SJSA1 (cell line): ENCODE data around the gene PHACTR1. TPM values are rescaled to one million over a fixed set of nuclear protein-coding genes. Genes with fewer than 3 reads are reported as not detected.
"Not testable (repeated sequence)": the region's sequence is repeated elsewhere in the genome, so short reads cannot be mapped to it uniquely, and the experiment has no call there.

Experiments used
- DNase-seq, 2 experiments: peaks; one replicate each; pipeline ENCODE4 v3.0.0-alpha.2; 2015 to 2020; ENCODE audit warnings: low spot score in 2 of 2, low read depth in 1 of 2
- H3K27ac ChIP-seq: fragments of 250-450 bp; sonication (Bioruptor Pico); 2 replicates; pipeline ENCODE4 v1.5.1; 2020; ENCODE audit warnings: mild to moderate bottlenecking, moderate library complexity
- H3K27me3 ChIP-seq: fragments of 250-450 bp; sonication (Bioruptor Pico); replicated peaks from 2 replicates; pipeline ENCODE4 v1.5.1; 2020; ENCODE audit warnings: mild to moderate bottlenecking, moderate library complexity
- H3K36me3 ChIP-seq: fragments of 250-450 bp; sonication (Bioruptor Pico); 2 replicates; pipeline ENCODE4 v1.5.1; 2020; ENCODE audit warnings: mild to moderate bottlenecking
- H3K4me1 ChIP-seq: fragments of 250-450 bp; sonication (Bioruptor Pico); replicated peaks from 2 replicates; pipeline ENCODE4 v1.6.1; 2021; ENCODE audit warnings: mild to moderate bottlenecking
- H3K4me3 ChIP-seq: fragments of 250-450 bp; sonication (Bioruptor Pico); 2 replicates; pipeline ENCODE4 v1.5.1; 2020; ENCODE audit warnings: mild to moderate bottlenecking
- H3K9me3 ChIP-seq: fragments of 250-450 bp; sonication (Bioruptor Pico); replicated peaks from 2 replicates; pipeline ENCODE4 v1.5.1; 2020; ENCODE audit warnings: mild to moderate bottlenecking
- total RNA-seq: library from RNA; depleted of rRNA; stranded (reverse); fragments of >200 nt; shearing (Covaris generic); gene quantifications from 2 replicates; pipeline ENCODE4 v1.2.3, GENCODE V29; 2014

PHACTR1 gene
- total RNA-seq, 1 experiment from 2014 or later = 0.37 TPM

DNA sequence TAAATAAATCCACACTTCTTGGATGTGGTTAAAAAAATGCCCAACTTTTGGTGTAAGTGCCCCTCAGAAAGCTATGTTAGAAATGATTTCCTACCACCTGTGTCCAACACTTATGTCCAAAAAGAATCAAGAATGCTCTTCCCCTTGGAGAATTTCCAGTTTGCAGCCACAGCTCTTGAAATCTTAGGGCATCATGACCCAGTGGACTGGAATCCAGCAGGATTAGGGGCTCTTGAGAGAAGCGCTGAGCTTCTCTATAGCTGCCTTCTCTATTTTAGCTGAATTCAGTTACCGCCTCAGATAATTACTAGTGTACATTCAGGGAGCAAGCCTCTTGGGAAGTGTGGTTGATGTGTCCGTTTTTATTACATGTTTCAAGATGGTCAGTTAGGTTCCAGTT, 2.5 kb downstream of the PHACTR1 start:
- no peak for DNase-seq
- Histone ChIP-seq H3K4me3 (no peak overlapping the region), H3K4me1 (no peaks in the 10 kb centered on the region; the same call in 1 of the 2 replicates), H3K27ac (no peak overlapping the region), H3K36me3 (no peaks in the 10 kb centered on the region), H3K27me3 (peaks cover 10% of the 10 kb centered on the region; the same call in 1 of the 2 replicates), H3K9me3 (no peaks in the 10 kb centered on the region)

DNA sequence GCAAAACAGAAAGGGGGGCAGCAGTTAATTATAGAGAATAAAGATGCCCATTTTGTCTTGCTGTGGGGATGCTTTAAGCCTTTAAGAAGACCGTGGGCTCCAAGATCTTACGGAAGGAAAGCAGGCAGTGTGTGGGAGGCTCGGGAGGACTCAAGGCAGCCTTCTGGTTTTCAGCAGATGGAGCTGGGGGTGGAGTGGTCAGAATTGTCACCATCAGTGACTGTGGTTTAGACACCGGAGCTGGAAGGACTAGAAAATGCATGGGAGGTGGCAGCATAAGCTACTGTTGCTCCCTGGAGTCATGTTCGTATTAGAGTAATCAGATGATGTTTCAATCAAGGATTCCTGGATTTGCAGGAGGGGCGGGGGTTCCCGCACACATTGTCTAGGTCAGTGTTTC, 3.7 kb downstream of the PHACTR1 start:
- no peaks in the 10 kb centered on the region for H3K9me3 ChIP-seq
- no peak overlapping the region for H3K4me3 ChIP-seq
- DNase-seq = no peak
- H3K27ac ChIP-seq = no peak overlapping the region
- no peaks in the 10 kb centered on the region; the same call in 1 of the 2 replicates for H3K4me1 ChIP-seq
- H3K27me3 ChIP-seq = peaks cover 10% of the 10 kb centered on the region; the same call in 1 of the 2 replicates
- no peaks in the 10 kb centered on the region for H3K36me3 ChIP-seq

DNA sequence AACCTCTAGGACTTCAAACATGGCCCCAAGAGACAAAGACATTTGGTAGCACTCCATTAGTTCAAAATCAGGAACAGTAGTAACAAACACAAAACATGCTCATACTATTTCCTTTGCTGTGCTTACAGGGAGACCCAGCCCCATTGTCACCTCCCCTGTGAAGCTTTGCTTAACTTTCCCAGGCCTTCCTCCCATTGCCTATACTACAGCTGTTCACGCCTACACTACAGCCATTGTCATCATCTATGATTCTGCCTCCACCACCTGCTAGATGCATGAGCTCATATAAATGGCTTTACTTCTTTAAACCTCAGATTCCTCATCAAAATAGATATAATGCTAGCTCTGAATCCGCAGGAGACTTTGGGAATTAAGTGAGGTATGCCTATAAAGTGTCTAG, 8.7 kb downstream of the PHACTR1 start:
- H3K36me3 ChIP-seq = no peaks in the 10 kb centered on the region
- no peak for DNase-seq
- no peaks in the 10 kb centered on the region for H3K4me1 ChIP-seq
- no peaks in the 10 kb centered on the region for H3K9me3 ChIP-seq
- no peak overlapping the region for H3K4me3 ChIP-seq
- H3K27ac ChIP-seq = no peak overlapping the region
- peaks cover 7% of the 10 kb centered on the region for H3K27me3 ChIP-seq

GRCh38 chr6:12729467-12729866, 12.9 kb downstream of the PHACTR1 start:
- Histone ChIP-seq H3K27ac (no peak overlapping the region), H3K36me3 (no peaks in the 10 kb centered on the region), H3K27me3 (peaks cover 7% of the 10 kb centered on the region), H3K9me3 (no peaks in the 10 kb centered on the region), H3K4me3 (no peak overlapping the region), H3K4me1 (no peaks in the 10 kb centered on the region)
- DNase-seq = no peak

- H3K27me3 ChIP-seq, H3K9me3 ChIP-seq, H3K27ac ChIP-seq, H3K36me3 ChIP-seq, H3K4me3 ChIP-seq, DNase-seq, H3K4me1 ChIP-seq: not testable (repeated sequence)
These were observed 14.2 kb downstream of the PHACTR1 start for GRCh38 chr6:12730809-12731208.

- Histone ChIP-seq H3K4me3 (no peak overlapping the region), H3K4me1 (no peaks in the 10 kb centered on the region), H3K36me3 (no peaks in the 10 kb centered on the region), H3K27ac (no peak overlapping the region), H3K9me3 (no peaks in the 10 kb centered on the region), H3K27me3 (peaks cover under 1% of the 10 kb centered on the region; the same call in 1 of the 2 replicates)
- DNase-seq = no peak
These were observed 17.3 kb downstream of the PHACTR1 start for GRCh38 chr6:12733876-12734275.

DNA sequence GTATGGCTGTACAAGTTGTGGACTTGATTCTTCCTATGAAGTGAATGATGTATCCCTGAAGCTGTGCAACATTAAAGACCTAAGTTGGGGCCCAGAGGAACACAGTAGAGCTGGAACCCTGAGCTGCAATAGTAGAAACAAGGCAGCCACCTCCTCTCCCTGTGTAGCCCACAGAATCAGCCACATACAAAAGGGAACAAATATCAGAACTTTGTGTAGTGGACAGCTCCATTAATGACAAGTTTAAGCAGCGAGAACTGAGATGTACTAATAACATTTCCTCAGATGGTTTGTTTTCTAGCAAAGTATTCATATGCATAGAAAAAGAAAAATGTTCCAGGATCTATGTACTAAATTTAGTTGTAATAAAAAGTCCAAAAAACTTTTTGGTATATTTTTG, 19.2 kb downstream of the PHACTR1 start:
- H3K27me3 ChIP-seq = no peaks in the 10 kb centered on the region; the same call in 1 of the 2 replicates
- no peak overlapping the region for H3K27ac ChIP-seq
- no peaks in the 10 kb centered on the region for H3K36me3 ChIP-seq
- no peaks in the 10 kb centered on the region for H3K9me3 ChIP-seq
- no peak overlapping the region for H3K4me3 ChIP-seq
- no peak for DNase-seq
- H3K4me1 ChIP-seq = no peaks in the 10 kb centered on the region

- no peak for DNase-seq
- H3K27ac ChIP-seq = no peak overlapping the region
- H3K27me3 ChIP-seq = peaks cover 39% of the 10 kb centered on the region
- H3K4me1 ChIP-seq = no peaks in the 10 kb centered on the region
- H3K4me3 ChIP-seq = no peak overlapping the region
- no peaks in the 10 kb centered on the region; the same call in 1 of the 2 replicates for H3K9me3 ChIP-seq
- no peaks in the 10 kb centered on the region for H3K36me3 ChIP-seq
These were observed 31.8 kb downstream of the PHACTR1 start for GRCh38 chr6:12748411-12748810.

DNA sequence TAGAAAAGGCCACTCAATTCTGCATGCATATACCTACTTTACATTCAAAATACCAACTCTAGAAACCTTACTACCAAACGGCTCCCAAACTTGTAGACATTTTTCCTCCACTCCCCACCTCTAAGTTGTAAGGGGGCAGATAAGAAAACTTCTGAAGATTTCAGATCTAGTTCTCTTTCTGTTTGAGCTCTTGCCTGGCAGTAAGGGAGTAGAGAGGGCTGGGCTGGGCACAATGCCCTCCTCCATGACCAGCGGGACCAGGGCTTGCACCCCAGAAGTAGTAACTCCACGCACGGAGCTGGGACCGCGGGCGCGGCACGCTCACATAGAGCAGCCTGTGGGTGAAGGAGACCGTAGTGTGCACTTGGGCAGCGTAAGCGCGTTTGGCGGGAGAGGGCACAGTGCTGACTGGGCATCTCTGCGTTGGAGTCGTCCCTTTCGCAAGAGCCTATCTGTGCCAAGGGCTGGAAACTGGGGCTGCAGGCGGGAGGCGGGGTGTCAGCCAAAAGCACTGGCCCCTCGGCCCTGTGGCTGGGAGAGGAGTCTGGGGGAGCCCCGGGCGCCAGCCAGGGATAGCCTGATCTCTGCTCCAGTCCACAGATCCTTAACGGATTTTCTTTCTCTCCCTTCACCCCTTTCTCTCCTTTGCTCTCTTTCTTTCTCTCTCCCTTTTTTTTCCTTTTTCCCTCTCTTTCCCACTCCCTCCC, 32.4 kb downstream of the PHACTR1 start:
- Histone ChIP-seq H3K9me3 (no peaks in the 10 kb centered on the region; the same call in 1 of the 2 replicates), H3K4me3 (no peak overlapping the region)
- no peak for DNase-seq

DNA sequence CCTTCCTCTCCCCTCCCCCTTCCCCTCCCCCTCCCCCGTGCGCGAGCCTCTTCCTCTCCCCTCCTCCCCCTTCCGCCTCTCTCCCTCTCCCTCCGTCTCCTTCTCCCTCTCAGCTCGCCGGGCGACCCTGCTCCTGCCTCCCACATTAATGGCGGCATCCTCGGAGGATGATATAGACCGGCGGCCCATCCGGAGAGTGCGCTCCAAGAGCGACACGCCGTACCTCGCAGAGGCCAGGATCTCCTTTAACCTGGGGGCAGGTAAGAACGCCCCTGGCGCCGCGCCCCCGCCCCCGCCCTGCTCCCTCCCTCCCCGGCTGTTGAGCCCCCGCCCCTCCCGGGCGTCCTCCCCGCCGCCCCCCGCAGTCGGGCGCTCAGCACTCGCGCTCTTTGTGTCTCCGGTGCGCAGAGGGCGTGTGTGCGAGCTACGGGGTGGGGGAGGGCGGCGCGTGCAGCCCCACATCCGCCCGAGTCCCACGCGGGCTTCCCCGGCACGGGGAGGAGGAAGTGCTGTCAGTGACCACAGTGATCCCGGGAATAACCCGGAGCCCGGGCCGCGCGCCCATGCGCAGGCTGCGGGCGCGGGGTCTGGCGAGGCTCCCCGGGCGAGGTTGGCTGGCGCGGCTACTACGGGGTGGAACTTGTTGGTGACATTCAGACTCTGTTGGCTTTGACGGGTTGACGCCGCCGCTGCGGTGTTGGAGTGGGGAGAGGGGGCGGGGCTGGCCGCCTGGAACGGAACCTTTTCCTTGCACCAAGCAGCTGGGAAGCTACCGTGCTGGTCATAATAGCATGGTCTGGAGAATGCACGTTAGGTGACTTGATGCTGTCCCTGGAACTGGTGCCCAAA, 33.2 kb downstream of the PHACTR1 start:
- Histone ChIP-seq H3K27me3 (peaks cover 38% of the 10 kb centered on the region), H3K36me3 (no peaks in the 10 kb centered on the region), H3K4me1 (no peaks in the 10 kb centered on the region), H3K4me3 (no peak overlapping the region), H3K9me3 (no peaks in the 10 kb centered on the region; the same call in 1 of the 2 replicates), H3K27ac (no peak overlapping the region)
- no peak for DNase-seq

More for the DNA sequence above, 32.4 kb downstream of the PHACTR1 start:
- Histone ChIP-seq H3K4me1 (no peaks in the 10 kb centered on the region), H3K27me3 (peaks cover 39% of the 10 kb centered on the region), H3K27ac (no peak overlapping the region), H3K36me3 (no peaks in the 10 kb centered on the region)

- no peak for DNase-seq
- no peak overlapping the region for H3K4me3 ChIP-seq
- H3K4me1 ChIP-seq = no peaks in the 10 kb centered on the region
- H3K36me3 ChIP-seq = no peaks in the 10 kb centered on the region
- H3K27me3 ChIP-seq = peaks cover 36% of the 10 kb centered on the region
- H3K27ac ChIP-seq = no peak overlapping the region
- H3K9me3 ChIP-seq = no peaks in the 10 kb centered on the region; the same call in 1 of the 2 replicates
These were observed 33.8 kb downstream of the PHACTR1 start for GRCh38 chr6:12750416-12750815.

GRCh38 chr6:12751694-12752325, 35.2 kb downstream of the PHACTR1 start:
- DNase-seq = peak; percentile 12 to 53
- H3K36me3 ChIP-seq = no peaks in the 10 kb centered on the region
- H3K4me1 ChIP-seq = no peaks in the 10 kb centered on the region
- no peak overlapping the region for H3K4me3 ChIP-seq
- H3K27me3 ChIP-seq = peaks cover 41% of the 10 kb centered on the region
- no peaks in the 10 kb centered on the region; the same call in 1 of the 2 replicates for H3K9me3 ChIP-seq
- H3K27ac ChIP-seq = no peak overlapping the region

- no peaks in the 10 kb centered on the region; the same call in 1 of the 2 replicates for H3K9me3 ChIP-seq
- H3K4me1 ChIP-seq = no peaks in the 10 kb centered on the region
- DNase-seq = no peak
- no peak overlapping the region for H3K27ac ChIP-seq
- peaks cover 32% of the 10 kb centered on the region for H3K27me3 ChIP-seq
- no peaks in the 10 kb centered on the region for H3K36me3 ChIP-seq
- H3K4me3 ChIP-seq = no peak overlapping the region
These were observed 36.5 kb downstream of the PHACTR1 start for GRCh38 chr6:12753036-12753435.
